KMS-11 (cell line): ENCODE data around the gene MEMO1.
"Not testable (repeated sequence)": the region's sequence is repeated elsewhere in the genome, so short reads cannot be mapped to it uniquely, and the experiment has no call there.

ENCODE experiments used
- H2AFZ ChIP-seq: fragments of 200-600 bp; sonication (generic); 2 replicates; pipeline ENCODE4 v1.6.1; 2016; ENCODE audit warnings: antibody characterized with exemption, mixed run types, low read depth
- H3K27ac ChIP-seq: fragments of 200-600 bp; sonication (generic); 2 replicates; pipeline ENCODE4 v1.6.1; 2016; ENCODE audit warnings: mild to moderate bottlenecking, mixed run types
- H3K27me3 ChIP-seq: fragments of 200-600 bp; sonication (generic); 2 replicates; pipeline ENCODE4 v1.6.1; 2017; ENCODE audit warnings: mild to moderate bottlenecking, low read depth, mixed run types, moderate library complexity; ENCODE audit not compliant: insufficient read depth
- H3K36me3 ChIP-seq: fragments of 200-600 bp; sonication (generic); 2 replicates; pipeline ENCODE4 v1.6.1; 2017; ENCODE audit warnings: mild to moderate bottlenecking, mixed run types; ENCODE audit not compliant: insufficient read depth
- H3K4me1 ChIP-seq: fragments of 200-600 bp; sonication (generic); 2 replicates; pipeline ENCODE4 v1.6.1; 2016; ENCODE audit warnings: mild to moderate bottlenecking, low read depth, mixed run types; ENCODE audit not compliant: poor library complexity, severe bottlenecking
- H3K4me2 ChIP-seq: fragments of 200-600 bp; sonication (generic); 2 replicates; pipeline ENCODE4 v1.7.0; 2016; ENCODE audit warnings: mild to moderate bottlenecking, mixed run types
- H3K4me3 ChIP-seq: fragments of 200-600 bp; sonication (generic); IDR thresholded peaks from 2 replicates; pipeline ENCODE4 v1.6.1; 2017; ENCODE audit warnings: low read depth, low read length, mixed read lengths; ENCODE audit not compliant: insufficient read depth
- H3K79me2 ChIP-seq: fragments of 200-600 bp; sonication (generic); 2 replicates; pipeline ENCODE4 v1.6.1; 2016; ENCODE audit warnings: low read depth, mixed run types; ENCODE audit not compliant: insufficient read depth
- H3K9ac ChIP-seq: fragments of 200-600 bp; sonication (generic); 2 replicates; pipeline ENCODE4 v1.6.1; 2016; ENCODE audit warnings: mild to moderate bottlenecking, mixed run types
- H4K20me1 ChIP-seq: fragments of 200-600 bp; sonication (generic); 2 replicates; pipeline ENCODE4 v1.6.1; 2016; ENCODE audit warnings: mild to moderate bottlenecking, mixed run types; ENCODE audit not compliant: insufficient read depth
- TF ChIP-seq, protein P1 (sequence below): fragments of 200-600 bp; sonication (generic); conservative IDR thresholded peaks from 2 replicates; pipeline ENCODE4 v1.6.1; 2017; ENCODE audit warnings: low read depth, mild to moderate bottlenecking, antibody characterized with exemption, low read length, moderate library complexity, mixed read lengths

MEMO1 gene

DNA sequence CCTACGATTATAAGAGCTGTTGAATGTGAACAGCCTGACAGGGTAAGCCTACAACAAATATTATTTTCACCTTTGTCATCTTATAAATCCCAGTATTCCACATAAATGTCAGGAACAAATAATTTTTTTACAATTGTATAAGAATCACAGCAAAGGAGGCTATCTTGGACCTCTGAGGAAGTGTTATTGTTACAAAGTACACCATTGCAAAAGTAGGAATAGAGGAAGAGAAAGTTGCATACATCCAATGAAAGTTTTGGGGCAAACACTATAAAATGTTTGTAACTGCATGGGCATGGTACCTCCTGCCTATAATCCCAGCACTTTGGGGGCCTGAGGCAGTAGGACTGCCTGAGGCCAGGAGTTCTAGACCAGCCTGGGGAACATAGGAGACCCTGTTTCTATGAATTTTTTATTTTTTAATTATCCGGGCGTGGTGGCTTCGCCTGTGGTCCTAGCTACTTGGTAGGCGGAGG lies 715 bp upstream of the MEMO1 start:
- peak overlapping the region; percentile 55 for H2AFZ ChIP-seq
- peaks cover 31% of the 10 kb centered on the region for H3K79me2 ChIP-seq
- peak overlapping the region; percentile 97 for H3K4me3 ChIP-seq
- peaks cover 33% of the 10 kb centered on the region for H3K4me1 ChIP-seq
- H4K20me1 ChIP-seq: peaks cover 8% of the 10 kb centered on the region; the same call in 1 of the 2 replicates
- peak overlapping the region; percentile 73 for H3K9ac ChIP-seq
- TF ChIP-seq, protein P1, sequence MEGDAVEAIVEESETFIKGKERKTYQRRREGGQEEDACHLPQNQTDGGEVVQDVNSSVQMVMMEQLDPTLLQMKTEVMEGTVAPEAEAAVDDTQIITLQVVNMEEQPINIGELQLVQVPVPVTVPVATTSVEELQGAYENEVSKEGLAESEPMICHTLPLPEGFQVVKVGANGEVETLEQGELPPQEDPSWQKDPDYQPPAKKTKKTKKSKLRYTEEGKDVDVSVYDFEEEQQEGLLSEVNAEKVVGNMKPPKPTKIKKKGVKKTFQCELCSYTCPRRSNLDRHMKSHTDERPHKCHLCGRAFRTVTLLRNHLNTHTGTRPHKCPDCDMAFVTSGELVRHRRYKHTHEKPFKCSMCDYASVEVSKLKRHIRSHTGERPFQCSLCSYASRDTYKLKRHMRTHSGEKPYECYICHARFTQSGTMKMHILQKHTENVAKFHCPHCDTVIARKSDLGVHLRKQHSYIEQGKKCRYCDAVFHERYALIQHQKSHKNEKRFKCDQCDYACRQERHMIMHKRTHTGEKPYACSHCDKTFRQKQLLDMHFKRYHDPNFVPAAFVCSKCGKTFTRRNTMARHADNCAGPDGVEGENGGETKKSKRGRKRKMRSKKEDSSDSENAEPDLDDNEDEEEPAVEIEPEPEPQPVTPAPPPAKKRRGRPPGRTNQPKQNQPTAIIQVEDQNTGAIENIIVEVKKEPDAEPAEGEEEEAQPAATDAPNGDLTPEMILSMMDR: no peak
- H3K27ac ChIP-seq: peak overlapping the region; percentile 94
- H3K27me3 ChIP-seq: no peaks in the 10 kb centered on the region
- H3K4me2 ChIP-seq: peak overlapping the region; percentile 91
- no peaks in the 10 kb centered on the region for H3K36me3 ChIP-seq

- not testable (repeated sequence) for H3K4me2 ChIP-seq
- peaks cover 44% of the 10 kb centered on the region for H3K79me2 ChIP-seq
These were observed 533 bp downstream of the MEMO1 start for GRCh38 chr2:32010280-32010669.

GRCh38 chr2:32009516-32010256 lies 1.1 kb downstream of the MEMO1 start:
- H3K4me1 ChIP-seq: peaks cover 33% of the 10 kb centered on the region
- no peaks in the 10 kb centered on the region for H3K27me3 ChIP-seq
- H4K20me1 ChIP-seq: peaks cover 26% of the 10 kb centered on the region; the same call in 1 of the 2 replicates
- peak overlapping the region; percentile 77 for H3K27ac ChIP-seq
- no peaks in the 10 kb centered on the region for H3K36me3 ChIP-seq
- no peak overlapping the region for H3K4me3 ChIP-seq
- H3K4me2 ChIP-seq: peak overlapping the region; percentile 85
- peak overlapping the region; percentile 83 for H3K9ac ChIP-seq
- peaks cover 49% of the 10 kb centered on the region for H3K79me2 ChIP-seq
- peak overlapping the region; percentile 40; the same call in 1 of the 2 replicates for H2AFZ ChIP-seq
- TF ChIP-seq, protein P1: no peak

More at GRCh38 chr2:32010280-32010669, 533 bp downstream of the MEMO1 start:
- H3K4me1 ChIP-seq: peaks cover 33% of the 10 kb centered on the region
- H2AFZ ChIP-seq, H3K27me3 ChIP-seq, H3K36me3 ChIP-seq, H3K27ac ChIP-seq, H3K4me3 ChIP-seq, H3K9ac ChIP-seq: not testable (repeated sequence)
- H4K20me1 ChIP-seq: peaks cover 20% of the 10 kb centered on the region; the same call in 1 of the 2 replicates

DNA sequence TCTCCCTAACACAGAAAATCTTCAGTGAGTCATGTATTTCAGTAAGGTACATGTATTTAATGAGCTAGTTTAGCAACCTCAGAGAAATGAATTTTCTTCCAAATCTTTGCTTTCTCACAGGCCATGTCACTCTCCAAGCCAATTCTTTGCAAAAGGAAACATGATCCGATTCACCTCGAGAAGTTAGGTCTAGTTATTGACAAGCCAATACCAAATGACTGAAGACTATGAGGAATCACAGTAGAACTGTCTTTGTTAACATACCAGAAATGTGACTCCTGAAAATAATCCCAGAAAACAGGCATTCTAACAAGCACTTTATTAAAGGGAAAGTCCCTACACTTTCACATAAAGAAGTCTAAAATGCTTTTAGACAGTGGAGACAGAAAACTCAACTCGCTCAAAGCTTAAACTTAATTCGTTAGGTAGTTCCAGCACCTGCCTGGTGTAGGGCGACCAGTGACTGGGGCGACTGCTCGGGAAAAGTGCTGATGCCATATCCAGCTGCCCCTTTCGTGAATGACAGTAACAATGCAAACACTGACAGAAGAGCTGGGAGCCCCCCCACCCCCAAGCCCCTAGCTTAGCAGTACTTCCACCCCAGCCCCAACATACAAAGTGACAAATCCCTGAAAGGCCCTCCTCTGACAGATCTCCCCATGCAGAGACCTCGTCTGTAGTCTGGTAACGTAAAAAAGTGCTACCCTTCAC lies 1.8 kb downstream of the MEMO1 start:
- no peaks in the 10 kb centered on the region for H3K27me3 ChIP-seq
- H3K4me1 ChIP-seq: peaks cover 38% of the 10 kb centered on the region
- TF ChIP-seq, protein P1: no peak
- peaks cover 29% of the 10 kb centered on the region for H4K20me1 ChIP-seq
- H3K9ac ChIP-seq: peak overlapping the region; percentile 83
- H2AFZ ChIP-seq: peak overlapping the region; percentile 40; the same call in 1 of the 2 replicates
- H3K4me3 ChIP-seq: no peak overlapping the region
- H3K79me2 ChIP-seq: peaks cover 57% of the 10 kb centered on the region
- no peaks in the 10 kb centered on the region for H3K36me3 ChIP-seq
- peak overlapping the region; percentile 77 for H3K27ac ChIP-seq
- peak overlapping the region; percentile 85 for H3K4me2 ChIP-seq
